Measurements from ENCODE around the gene SAP30BP.

Gene SAP30BP

GRCh38 chr17:75691801-75692626 is 24.9 kb downstream of the SAP30BP start:
- no peak for DNase-seq

GRCh38 chr17:75692976-75693375 is 25.8 kb downstream of the SAP30BP start:
- no peak for DNase-seq

DNA sequence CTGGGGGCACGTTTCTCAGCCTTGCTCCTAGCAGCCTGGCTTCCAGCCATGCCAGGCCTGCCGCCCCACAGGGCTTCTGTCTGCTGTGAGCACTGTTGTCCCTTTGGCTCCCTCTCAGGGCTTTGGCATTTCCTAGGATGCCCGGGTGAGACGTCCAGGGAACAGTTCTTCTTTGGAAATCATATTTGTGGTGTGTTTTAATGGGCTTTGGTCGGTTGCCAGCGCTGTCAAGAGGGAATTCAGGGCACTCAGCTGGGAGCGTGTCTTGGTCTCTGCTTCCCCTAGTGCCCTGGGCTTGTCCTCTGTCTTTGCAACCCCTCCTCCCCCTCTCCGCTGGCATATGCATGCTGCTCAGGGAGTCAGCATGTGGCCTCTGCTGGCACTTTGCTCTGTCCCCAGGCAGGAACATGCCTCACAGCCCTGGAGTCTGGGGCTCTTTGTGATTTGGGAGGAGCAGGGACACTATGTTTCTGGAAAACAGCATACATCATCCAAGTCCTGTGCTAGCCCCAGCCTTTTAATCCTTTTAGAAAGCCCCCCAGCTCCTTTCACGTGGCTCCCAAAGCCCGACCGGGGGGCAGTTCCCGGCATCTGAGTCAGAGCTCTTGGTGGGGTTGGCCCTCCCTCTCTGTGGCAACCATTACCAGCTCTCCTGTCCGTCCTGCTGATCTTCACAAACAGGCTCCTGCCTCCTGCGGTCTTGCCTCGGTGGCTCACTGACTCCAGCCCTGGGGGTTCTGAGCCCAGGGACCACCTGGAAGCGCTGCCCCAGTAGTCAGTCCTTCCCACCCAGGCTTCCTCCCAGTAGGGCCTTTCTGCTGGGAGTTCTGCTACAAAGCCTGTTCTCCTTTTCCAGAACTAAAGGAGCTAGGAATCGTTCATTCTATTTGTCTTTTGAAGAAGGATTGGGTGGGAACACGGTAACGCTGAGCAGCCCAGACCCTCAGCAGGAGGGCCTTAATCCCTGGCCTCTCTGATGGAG is 26.7 kb downstream of the SAP30BP start:
- no peak for DNase-seq

- no peak for DNase-seq
Measured at GRCh38 chr17:75694536-75694935, 27.4 kb downstream of the SAP30BP start.

- no peak for DNase-seq
Measured at GRCh38 chr17:75695141-75695829, 28.1 kb downstream of the SAP30BP start.

- DNase-seq: no peak
Measured at GRCh38 chr17:75695830-75696271, 28.7 kb downstream of the SAP30BP start.

GRCh38 chr17:75697651-75698291 is 30.6 kb downstream of the SAP30BP start:
- no peak for DNase-seq

- DNase-seq: no peak
Measured at GRCh38 chr17:75698659-75699058, 31.5 kb downstream of the SAP30BP start.

- DNase-seq: no peak
Measured at GRCh38 chr17:75701288-75701687, 34.1 kb downstream of the SAP30BP start.

GRCh38 chr17:75703191-75703590 is 36.1 kb downstream of the SAP30BP start:
- DNase-seq: no peak

DNA sequence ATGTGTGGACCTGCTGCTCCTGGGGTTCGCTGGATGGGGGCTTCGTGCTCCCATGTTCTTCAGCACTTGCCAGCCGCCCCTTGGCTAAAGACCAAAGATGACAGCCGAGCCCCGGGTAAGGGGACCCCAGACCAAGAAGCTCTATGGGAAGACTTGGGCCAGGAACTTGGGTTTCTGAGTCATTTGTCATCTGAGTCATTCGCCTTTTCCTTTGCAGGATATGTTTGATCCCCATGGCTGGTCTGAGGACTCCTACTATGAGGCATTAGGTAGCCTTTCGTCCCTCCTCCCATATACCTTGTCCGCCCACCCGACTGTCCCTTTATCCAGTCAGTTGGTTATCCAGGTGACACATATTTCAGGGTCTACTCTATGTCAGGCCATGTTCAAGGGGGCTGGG is 36.5 kb downstream of the SAP30BP start:
- DNase-seq: no peak

DNA sequence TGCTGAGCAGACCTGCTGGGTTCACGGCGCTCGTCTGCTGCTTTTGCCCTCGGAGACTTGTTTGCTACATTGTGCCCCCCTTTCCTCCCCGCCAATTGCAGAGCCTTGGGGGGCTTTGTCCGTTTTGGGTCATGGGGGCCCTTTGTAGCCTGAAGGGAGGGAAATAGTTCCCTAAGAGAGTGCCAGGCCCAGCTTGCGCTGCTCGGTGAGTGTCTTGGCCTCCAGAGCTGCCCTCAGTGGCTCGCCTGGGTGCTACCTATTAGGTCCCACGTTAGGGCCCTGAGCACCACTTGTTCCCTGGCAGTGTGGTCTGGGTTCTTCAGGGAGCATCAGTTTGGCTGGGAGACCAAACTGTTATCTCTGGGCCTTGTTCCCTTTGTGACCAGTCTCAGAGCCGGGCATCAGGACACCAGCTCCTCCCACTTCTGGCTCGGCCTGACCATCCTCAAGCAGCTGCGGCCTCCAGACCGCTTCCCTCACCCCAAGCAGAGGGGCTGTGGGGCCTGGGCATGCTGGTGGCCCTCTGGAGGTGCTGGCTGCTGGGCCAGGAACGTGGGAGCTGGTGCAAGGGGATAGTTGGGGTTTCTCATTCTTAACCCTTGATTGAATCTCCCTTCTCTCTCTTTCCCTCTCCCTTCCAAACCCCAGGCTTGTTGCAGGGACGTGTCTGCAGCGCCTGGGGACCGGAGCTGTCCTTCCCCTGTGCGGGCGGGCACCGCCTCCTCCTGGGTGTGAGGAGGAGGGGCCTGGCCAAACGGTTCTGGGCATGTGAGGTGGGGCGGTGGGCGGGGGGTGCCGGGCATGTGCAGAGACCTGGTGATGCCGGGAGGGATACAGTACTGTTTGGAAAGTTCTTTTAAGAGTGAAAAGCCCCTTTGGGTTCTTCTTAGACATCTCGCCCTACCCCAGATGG is 38.1 kb downstream of the SAP30BP start:
- no peak for DNase-seq

DNA sequence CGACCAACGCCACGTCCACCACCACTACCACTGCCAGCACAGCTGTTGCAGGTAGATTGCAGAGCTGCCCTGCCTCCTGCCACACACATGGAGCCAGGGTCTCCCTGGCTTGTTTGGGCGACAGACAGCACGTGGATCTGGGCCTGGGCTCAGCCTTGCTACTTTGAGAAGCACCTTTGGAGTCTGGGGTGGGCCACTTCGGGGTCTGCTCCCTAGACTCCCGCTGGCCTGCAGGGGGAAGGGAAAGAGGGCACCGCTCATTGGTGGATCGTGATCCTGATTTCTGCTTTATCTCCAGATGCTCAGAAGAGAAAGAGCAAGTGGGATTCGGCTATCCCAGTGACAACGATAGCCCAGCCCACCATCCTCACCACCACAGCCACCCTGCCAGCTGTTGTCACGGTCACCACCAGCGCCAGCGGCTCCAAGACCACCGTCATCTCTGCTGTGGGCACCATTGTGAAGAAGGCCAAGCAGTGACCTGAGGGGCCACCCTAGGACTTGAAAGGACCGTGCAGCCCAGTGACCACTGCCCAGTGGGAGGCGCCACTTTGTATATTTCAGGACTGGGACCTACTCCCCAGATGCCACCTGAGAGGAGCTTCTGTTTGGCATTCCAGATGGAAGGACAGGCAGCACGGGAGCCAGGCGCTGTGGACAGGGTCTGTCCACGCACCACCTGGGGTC is 39.0 kb downstream of the SAP30BP start:
- DNase-seq: no peak

DNA sequence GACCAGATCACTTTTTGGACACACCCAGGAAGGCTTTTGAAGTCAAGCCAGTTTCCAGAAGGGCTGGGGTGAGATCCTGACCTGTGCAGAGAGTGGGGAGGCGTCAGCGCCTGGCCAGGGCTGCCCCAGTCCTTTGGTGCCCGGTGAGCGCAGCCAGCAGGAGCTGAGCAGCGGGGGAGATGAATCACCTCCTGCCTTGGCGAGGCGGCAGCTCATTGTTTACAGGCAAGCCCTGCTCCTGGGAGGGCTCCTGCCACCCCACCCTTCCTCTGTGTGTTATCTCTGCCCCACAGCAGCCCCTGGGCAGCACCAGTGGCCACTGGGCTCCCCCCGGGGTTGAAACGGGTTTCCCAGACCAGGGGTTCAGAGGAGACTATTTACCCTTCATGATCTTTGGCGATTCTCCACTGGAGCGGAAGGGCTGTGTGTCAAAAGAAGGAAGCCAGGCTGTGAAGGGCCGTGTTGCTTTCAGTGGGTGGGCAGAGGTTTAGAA is 40.0 kb downstream of the SAP30BP start:
- DNase-seq: no peak

- no peak for DNase-seq
Measured at GRCh38 chr17:75712446-75712845, 45.3 kb downstream of the SAP30BP start.

DNA sequence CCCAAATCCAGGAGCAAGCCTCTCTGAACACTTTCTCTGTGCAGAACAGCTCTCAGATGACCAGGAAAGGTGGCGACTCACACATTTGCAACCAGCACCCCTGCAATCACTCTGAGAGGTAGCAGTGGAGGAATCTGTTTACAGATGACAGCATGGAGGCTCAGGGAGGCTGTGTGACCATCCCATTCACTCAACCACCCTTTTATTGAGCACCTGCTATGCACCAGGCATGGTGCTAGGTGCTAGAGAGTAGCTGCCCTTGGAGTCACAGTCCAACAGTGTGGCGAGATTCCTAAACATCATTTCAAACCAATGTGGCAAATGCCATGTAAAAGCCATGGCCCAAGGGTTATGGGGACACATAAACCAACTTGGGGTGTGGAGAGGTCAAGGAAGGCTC is 52.6 kb downstream of the SAP30BP start:
- no peak for DNase-seq

GRCh38 chr17:75720656-75721462 is 53.7 kb downstream of the SAP30BP start, which contains the start of gene ITGB4:
Gene ITGB4 (plus strand): TSS chr17:75721459. CDS start chr17:75724704, 3,245 bp downstream.
- no peak for DNase-seq

GRCh38 chr17:75721463-75722011 is 54.4 kb downstream of the SAP30BP start:
- no peak for DNase-seq

- DNase-seq: no peak
Measured at GRCh38 chr17:75722076-75722475, 54.9 kb downstream of the SAP30BP start.

Measured in SIG-M5 (cell line).